Stomach (tissue), 9 donors: Measurements from ENCODE around the gene TECTB. TPM values are rescaled to one million over a fixed set of nuclear protein-coding genes. Genes with fewer than 3 reads are reported as not detected.

ENCODE experiments used
- DNase-seq, 2 donors: peaks; one replicate each; pipeline versions ENCODE4 v3.0.0 to v3.0.0-alpha.2; 2013 to 2019
- H3K27ac ChIP-seq, 5 donors: fragments of 200-600 bp in 4 of 5; sonication (generic) in 4 of 5; one replicate each; pipeline ENCODE4 v1.5.1; 2013 to 2019; ENCODE audit warnings: mild to moderate bottlenecking in 1 of 5, moderate library complexity in 1 of 5
- H3K27me3 ChIP-seq, 3 donors: fragments of 200-600 bp; sonication (generic); one replicate each; pipeline ENCODE4 v1.5.1; 2017 to 2019; ENCODE audit warnings: mixed run types in 1 of 3
- H3K36me3 ChIP-seq, 4 donors: fragments of 200-600 bp; sonication (generic); 1 replicate in 3 of 4; 2 replicates in 1 of 4; pipeline ENCODE4 v1.5.1; 2016 to 2019
- H3K4me1 ChIP-seq, 4 donors: fragments of 200-600 bp; sonication (generic); one replicate each; pipeline ENCODE4 v1.5.1; 2016 to 2019
- H3K4me3 ChIP-seq, 4 donors: fragments of 200-600 bp; sonication (generic) in 3 of 4; one replicate each; pipeline ENCODE4 v1.5.1; 2016 to 2019; ENCODE audit warnings: mild to moderate bottlenecking in 1 of 4
- H3K9me3 ChIP-seq, 4 donors: fragments of 200-600 bp; sonication (generic); one replicate each; pipeline ENCODE4 v1.5.1; 2016 to 2019
- CTCF ChIP-seq, 7 experiments: fragments of 450-650 bp in 4 of 7; fragments of 200-600 bp in 3 of 7; sonication (generic) in 3 of 7; IDR thresholded peaks; one replicate each; pipeline ENCODE4 v1.5.1; 2016 to 2019; ENCODE audit warnings: antibody characterized with exemption in 7 of 7, control low read depth in 2 of 7, mild to moderate bottlenecking in 1 of 7
- EP300 ChIP-seq: sonication (generic); formaldehyde crosslinking; IDR thresholded peaks from one replicate; pipeline ENCODE4 v1.6.1; 2017; ENCODE audit warnings: antibody characterized with exemption
- POLR2A ChIP-seq, 4 donors: fragments of 450-650 bp; IDR thresholded peaks; one replicate each; pipeline ENCODE4 v1.6.1; 2016; ENCODE audit warnings: antibody characterized with exemption in 4 of 4, control low read depth in 2 of 4, mild to moderate bottlenecking in 1 of 4, moderate library complexity in 1 of 4
- POLR2AphosphoS5 ChIP-seq, 3 donors: sonication (generic); formaldehyde crosslinking; IDR thresholded peaks; one replicate each; pipeline ENCODE4 v1.6.1; 2016; ENCODE audit warnings: antibody characterized with exemption in 3 of 3
- WGBS, 5 donors: extraction: QIAGEN DNeasy Blood & Tissue Kit in 3 of 5; methylation state at CpG; one replicate each; pipeline versions ENCODE4 v1.1.5 to v1.1.7; 2013 to 2018; 5-methylcytosine and 5-hydroxymethylcytosine counted together
- intact Hi-C: fragments of 100-400 bp; cut with DNase I; formaldehyde crosslinking; loops from one replicate; pipeline ENCODE4 v1.15.1; 2023; ENCODE audit warnings: low total_unique reads
- polyA plus RNA-seq, 3 donors: library from polyadenylated mRNA; stranded (reverse); fragments of 200-250 nt; gene quantifications; one replicate each; pipeline ENCODE4 v1.2.3, GENCODE V29; 2013
- total RNA-seq, 5 donors: library from RNA; depleted of rRNA; stranded (reverse); fragments of >200 nt; gene quantifications; one replicate each; pipeline versions ENCODE4 v1.1.0 to v1.2.3, GENCODE V29; 2014 to 2016
- donor health status: healthy with polysubstance abuse.
- donor health status: Bipolar disorder and iron deficiency.
- donor health status: healthy.

The TECTB gene
- total and polyA plus RNA-seq, 8 donors = not detected

DNA sequence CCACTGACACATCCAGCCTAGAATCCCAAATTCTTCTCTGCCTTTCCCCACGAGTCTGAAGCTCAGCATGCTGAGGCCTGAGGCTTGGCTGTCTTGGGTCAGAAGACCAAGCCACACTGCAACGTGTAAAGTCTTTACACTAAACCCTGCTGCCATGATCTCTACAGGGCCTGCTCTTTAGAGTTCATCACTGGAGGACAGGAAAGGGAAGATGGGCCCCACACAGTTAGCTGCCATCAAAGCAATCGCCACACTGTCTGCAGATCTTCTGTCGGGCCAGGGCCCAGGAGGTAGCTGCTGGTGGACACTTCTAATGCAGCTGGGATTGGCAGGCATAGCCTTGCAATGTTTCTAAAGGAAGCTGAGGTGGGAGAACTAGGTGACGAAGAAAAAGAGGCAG lies 8.4 kb upstream of the TECTB start:
- Histone ChIP-seq H3K27me3 (no peaks in the 10 kb centered on the region), H3K4me3 (no peak overlapping the region), H3K9me3 (no peaks in the 10 kb centered on the region), H3K4me1 (peaks cover 0 to 8% (median 0%) of the 10 kb centered on the region in 4 donors), H3K27ac (no peak overlapping the region), H3K36me3 (no peaks in the 10 kb centered on the region)
- no peak for TF ChIP-seq POLR2AphosphoS5 (IDR thresholded peaks at IDR 0.05)
- whole genome bisulfite sequencing, 5 donors = 75 to 89% (median 87%) methylated on average over 5 of the region's 5 CpGs
- no peak for DNase-seq
- intact Hi-C loops = no loop called here

- Histone ChIP-seq H3K4me1 (peaks cover 0 to 8% (median 4%) of the 10 kb centered on the region in 4 donors), H3K4me3 (no peak overlapping the region), H3K36me3 (no peaks in the 10 kb centered on the region), H3K27me3 (no peaks in the 10 kb centered on the region), H3K27ac (no peak overlapping the region), H3K9me3 (no peaks in the 10 kb centered on the region)
- no peak for TF ChIP-seq POLR2A (IDR thresholded peaks at IDR 0.05)
- no peak for TF ChIP-seq POLR2AphosphoS5 (IDR thresholded peaks at IDR 0.05)
- TF ChIP-seq CTCF (IDR thresholded peaks at IDR 0.05) = no peak
- TF ChIP-seq EP300 = no peak
- WGBS, 5 donors = 33 to 59% (median 36%) methylated on average over 4 of the region's 4 CpGs
- intact Hi-C loops = no loop called here
- DNase-seq = peak in 1 of 2 donors; percentile 41
Measured at GRCh38 chr10:112275512-112276245, 7.5 kb upstream of the TECTB start.

- no peaks in the 10 kb centered on the region for H3K36me3 ChIP-seq
- TF ChIP-seq EP300 = no peak
- no peak for TF ChIP-seq POLR2AphosphoS5 (IDR thresholded peaks at IDR 0.05)
- no peak for TF ChIP-seq POLR2A (IDR thresholded peaks at IDR 0.05)
- TF ChIP-seq CTCF (IDR thresholded peaks at IDR 0.05) = no peak
- H3K4me3 ChIP-seq = no peak overlapping the region
- H3K27ac ChIP-seq = peak overlapping the region in 1 of 5 donors; percentile 16
- 29 to 55% (median 32%) methylated on average over 2 of the region's 2 CpGs for WGBS, 5 donors
- DNase-seq = no peak
- no peaks in the 10 kb centered on the region for H3K27me3 ChIP-seq
- intact Hi-C loops = no loop called here
- no peaks in the 10 kb centered on the region for H3K9me3 ChIP-seq
- peaks cover 0 to 8% (median 4%) of the 10 kb centered on the region in 4 donors for H3K4me1 ChIP-seq
Measured at GRCh38 chr10:112278871-112279270, 4.3 kb upstream of the TECTB start.

DNA sequence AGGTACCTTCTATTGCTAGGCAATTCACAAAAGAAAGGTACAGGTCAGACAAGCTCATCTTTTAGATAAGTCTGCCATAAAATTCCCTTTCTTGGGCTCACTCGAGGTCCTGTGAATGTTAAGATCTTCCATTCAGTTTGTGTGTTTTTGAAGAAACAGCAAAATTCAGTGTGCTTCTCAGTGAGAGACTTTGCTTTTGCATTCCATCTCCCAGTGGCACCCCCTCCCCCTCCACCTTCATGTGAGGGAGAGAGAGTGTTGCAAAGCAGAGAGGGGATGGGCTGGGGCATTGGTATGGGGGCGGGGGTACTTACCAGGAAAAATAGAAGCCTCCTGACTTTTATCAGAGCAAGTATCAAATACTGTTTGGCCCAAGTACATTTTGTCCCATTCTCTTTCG lies 3.8 kb upstream of the TECTB start:
- H3K27ac ChIP-seq = peak overlapping the region in 1 of 5 donors; percentile 16
- WGBS, 5 donors = 4 to 18% (median 15%) methylated on average over 3 of the region's 3 CpGs
- DNase-seq = no peak
- H3K4me1 ChIP-seq = peaks cover 0 to 8% (median 4%) of the 10 kb centered on the region in 4 donors
- no peak for TF ChIP-seq POLR2AphosphoS5 (IDR thresholded peaks at IDR 0.05)
- TF ChIP-seq EP300 = no peak
- TF ChIP-seq CTCF (IDR thresholded peaks at IDR 0.05) = no peak
- no peak for TF ChIP-seq POLR2A (IDR thresholded peaks at IDR 0.05)
- H3K36me3 ChIP-seq = no peaks in the 10 kb centered on the region
- H3K27me3 ChIP-seq = no peaks in the 10 kb centered on the region
- H3K9me3 ChIP-seq = no peaks in the 10 kb centered on the region
- intact Hi-C loops = no loop called here
- no peak overlapping the region for H3K4me3 ChIP-seq
